OCI-M1 (cell line): ENCODE data around the gene CRYGC.
"Not testable (repeated sequence)": the region's sequence is repeated elsewhere in the genome, so short reads cannot be mapped to it uniquely, and the experiment has no call there.

Experiments
- DNase-seq: peaks from one replicate; lab custom pipeline; 2025; lab: John Stamatoyannopoulos, UW

Gene CRYGC

DNA sequence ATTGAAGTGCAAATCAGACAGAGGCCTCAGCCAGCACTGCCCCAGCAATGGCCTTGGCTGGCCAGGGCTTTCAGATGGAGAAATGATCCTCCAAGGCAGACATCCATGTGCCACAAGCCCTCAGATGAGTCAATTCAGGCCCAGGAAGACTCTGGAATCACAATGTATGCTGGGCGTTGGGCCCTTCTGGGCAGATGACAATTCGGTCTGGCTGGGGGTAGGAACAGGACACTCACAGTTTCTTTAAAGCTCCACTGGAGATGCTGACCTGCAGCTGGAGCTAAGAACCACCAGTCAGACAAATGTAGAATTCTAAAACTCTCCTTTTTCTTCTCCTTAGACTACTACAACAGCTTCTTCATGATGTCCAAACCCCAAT lies 7.1 kb upstream of the CRYGC start:
- DNase-seq: no peak

DNA sequence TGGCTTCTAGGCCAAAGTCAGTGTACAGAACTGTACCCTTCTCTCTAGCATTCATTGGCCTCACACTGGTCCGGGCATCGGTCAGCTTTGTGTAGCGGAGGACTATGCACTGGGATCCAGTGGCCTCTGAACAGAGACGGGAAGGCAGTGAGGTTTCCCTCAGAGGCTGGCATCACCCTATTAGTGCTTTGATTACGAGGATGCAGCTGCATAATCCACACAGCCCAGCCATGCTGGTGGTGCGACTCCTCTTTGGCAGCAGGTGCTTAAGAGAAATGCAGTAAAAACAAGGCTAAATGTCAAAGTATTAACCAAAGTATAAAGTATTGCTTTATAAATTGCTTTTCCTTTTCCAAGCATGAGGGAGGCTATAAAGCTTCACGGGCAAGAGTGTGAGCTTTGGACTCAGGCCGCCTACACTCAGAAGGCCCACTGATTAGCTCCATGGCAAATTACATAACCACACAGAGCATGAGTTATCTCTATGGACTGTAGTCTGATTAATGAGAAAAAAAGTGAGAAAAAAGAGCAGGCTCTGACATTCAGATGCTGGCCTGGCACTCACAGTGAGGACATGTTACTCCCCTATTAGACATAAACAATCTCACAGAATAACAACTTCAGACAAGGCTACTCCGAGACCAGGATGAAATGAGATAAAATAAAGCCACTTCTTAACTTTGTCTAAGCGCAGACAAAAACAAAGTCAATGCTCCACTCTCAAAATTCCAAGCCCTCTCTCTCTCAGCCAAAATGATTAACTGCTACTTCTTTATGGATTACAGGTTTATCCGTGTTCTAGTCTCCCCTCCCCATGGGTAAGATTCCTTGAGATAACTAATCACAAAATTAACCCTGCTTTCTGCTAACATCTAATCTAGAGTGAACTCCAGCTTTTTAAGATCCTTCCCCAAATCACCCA lies 6.4 kb upstream of the CRYGC start:
- DNase-seq: no peak

DNA sequence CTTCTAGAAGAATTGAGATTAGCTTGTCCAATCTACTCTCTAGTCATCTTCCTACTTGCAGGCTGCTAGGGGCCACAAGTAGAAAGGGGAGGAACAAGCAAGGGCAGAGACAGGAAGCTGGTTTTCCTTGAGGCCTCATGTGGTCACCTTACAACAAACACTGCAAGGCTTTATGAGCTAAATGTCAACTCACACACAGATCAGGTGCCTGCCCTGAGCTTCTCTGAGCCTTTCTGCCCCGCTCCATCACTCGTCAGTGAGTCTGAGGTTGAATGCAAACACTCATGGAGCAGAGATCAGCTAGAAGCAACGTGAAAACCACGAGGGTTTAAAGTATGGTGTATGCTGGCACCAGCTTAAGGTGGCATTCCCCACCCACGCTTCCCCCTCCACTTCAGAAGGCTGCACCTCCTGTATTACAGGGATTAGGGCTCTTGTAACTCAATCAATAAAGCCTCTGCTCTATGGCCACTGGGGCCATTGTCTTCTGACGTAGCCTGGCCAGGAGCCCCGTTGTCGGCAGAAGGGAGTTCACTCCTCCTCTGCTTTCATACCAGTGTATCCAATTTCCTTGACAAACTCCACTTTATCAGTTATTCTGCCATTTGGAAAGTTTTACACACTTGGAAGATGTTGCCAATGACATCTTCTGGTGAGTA lies 5.4 kb upstream of the CRYGC start:
- DNase-seq: no peak

DNA sequence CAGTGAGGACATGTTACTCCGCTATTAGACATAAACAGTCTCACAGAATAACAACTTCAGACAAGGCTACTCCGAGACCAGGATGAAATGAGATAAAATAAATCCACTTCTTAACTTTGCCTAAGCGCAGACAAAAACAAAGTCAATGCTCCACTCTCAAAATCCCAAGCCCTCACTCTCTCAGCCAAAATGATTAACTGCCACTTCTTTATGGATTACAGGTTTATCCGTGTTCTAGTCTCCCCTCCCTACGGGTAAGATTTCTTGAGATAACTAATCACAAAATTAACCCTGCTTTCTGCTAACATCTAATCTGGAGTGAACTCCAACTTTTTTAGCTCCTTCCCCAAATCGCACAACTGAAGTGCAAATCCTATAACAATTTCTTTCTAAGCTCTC lies 1.1 kb upstream of the CRYGC start:
- DNase-seq: no peak

DNA sequence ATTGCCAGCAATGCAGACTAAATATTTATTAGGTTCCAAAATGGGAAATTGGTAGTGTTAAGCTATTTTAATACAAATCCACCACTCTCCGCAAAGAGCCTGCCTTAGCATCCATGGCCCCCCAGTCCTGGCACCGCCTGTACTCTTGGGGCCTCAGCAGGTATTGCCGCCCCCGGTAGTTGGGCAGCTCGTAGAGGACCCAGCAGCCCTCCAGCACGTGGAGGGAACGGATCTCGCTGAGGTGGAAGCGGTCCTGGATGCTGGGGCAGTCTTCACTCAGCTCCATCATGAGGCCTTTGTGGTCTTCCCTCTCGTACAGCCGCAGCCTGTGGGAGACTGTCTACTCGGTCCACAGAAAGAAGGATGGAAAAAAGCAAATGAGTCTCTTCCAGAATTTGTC lies 1.5 kb downstream of the CRYGC start:
- DNase-seq: no peak

DNA sequence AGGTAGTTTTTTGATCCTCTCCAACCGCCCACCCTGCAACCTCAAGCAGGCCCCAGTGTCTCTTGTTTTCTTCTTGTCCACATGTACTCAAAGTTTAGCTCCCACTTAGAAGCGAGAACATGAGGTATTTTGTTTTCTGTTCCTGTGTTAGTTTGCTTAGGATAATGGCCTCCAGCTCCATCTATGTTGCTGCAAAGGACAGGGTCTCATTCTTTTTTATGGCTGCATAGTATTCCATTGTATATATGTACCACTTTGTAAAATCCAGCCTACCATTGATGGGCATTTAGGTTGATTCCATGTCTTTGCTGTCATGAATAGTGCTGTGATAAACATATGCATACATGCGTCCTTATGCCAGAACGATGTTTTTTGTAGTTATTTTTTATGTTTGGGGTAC lies 2.5 kb downstream of the CRYGC start:
- DNase-seq: no peak

DNA sequence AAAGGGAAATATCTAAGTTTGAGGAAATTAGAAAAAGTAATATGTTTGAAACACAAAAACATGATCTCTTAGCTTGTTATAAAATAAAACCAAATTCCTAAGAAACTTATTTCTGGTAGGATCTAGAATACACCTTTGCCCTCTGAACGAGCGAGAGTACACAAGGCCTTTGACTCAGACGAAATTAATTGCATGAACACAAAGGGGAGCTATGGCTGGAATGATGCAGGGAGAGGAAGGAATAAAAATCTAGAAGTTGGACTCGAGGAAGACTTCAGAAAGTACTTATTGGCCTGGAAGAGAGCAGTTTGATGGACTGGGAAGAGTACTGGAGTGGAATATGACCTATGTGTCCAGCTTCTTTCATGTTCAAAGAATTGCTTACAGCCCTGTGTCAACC lies 4.4 kb downstream of the CRYGC start:
- no peak for DNase-seq

DNA sequence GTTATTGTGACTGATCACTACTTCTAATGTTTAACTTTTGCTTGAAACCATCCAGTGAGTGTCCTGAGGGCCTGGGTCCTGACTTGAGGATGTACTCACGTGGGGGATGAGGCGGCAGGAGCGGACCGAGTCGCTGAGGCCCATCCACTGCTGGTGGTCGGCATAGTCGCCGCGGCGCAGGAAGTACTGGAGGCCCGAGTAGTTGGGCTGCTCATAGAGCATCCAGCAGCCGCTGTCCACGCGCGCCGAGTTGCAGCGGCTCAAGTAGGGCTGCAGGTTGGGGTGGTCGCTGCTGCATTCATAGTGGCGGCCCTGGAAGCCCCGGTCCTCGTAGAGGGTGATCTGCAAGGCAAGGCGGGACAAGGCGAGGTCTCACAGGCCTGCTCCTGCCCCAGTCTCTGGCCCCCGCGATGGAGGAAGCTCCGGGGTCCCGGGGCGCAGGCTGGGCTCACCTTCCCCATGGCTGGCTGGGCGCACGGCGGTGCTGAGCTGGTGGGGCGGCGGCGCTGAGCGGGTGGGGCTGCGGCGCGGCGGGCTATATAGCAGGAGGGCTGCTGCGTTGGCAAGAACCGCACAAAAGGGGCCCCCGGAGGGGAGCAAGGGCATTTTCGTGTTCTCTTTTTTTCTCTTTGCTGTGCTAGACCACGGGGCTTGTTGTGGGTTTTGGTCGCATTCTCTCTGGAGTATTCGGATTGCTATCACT lies 5.5 kb downstream of the CRYGC start, which contains the start of gene CRYGD:
TSS of gene CRYGD (minus strand) at position 512 of the 703 bp plus-strand sequence. CDS start at position 461, 51 bp downstream.
- not testable (repeated sequence) for DNase-seq

DNA sequence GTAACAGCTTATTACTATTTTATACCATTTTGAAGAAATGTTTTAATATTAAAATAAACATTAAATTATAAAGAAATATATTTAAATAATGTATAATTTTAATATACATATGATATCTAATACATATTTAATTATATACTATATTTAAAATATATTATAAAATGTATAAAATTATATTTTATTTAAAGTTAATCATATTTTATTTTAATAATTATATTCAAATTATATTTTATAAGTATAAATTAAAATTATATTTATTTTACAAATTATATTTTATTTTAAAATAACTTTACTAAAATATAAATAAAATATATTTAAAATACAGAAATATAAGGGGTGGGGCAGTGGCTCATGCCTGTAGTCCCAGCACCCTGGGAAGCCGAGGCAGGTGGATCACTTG lies 7.4 kb downstream of the CRYGC start:
- no peak for DNase-seq

DNA sequence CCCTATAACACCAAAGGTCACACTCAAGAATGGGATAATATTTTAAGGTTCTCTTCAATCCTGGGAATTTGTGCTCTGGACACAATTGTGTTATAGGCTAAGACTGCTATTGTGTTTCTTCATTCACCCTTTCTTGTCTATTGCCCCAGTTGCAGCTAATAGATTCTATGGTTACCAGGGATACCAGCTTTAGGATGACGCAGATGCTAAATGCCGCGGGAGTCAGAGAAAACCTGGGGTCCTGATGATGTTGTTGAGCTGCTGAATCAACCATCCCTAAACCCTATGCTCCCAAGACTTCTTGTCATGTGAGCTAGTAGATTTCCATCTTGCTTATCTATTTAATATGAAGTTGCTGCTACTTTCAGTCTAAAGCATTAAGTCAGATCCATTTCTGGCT lies 10.7 kb downstream of the CRYGC start:
- DNase-seq: no peak

DNA sequence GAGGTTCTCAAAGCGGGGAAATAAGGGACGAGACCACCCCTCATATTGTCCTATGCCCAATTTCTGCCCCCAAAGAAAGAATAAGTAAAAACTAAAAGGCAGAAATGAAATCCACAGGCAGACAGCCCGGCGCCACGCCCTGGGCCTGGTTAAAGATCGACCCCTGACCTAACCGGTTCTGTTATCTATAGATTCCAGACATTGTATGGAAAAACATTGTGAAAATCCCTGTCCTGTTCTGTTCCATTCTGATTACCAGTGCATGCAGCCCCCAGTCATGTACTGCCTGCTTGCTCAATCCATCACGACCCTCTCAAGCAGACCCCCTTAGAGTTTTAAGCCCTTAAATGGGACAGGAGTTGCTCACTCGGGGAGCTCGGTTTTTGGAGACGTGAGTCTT lies 12.2 kb downstream of the CRYGC start:
- DNase-seq: not testable (repeated sequence)

DNA sequence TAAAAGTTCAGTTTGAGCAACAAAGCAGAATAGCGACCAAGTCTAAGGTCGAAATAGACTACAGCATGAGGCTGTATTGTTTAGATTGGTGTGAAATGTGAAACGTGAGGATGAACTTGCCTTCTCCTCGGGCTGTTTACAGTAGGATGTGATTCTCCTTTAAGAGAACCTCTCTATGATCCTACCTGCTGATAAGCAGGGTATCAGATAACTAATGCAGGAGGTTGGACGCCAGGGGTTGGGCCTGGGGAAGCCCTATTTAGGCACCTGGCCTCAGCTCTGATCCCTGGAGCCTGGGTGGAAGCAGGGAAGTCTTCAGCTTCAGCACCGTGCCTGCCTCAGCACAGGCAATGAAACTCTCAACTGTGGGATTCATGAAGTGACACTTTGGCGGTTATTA lies 16.7 kb downstream of the CRYGC start:
- DNase-seq: no peak

DNA sequence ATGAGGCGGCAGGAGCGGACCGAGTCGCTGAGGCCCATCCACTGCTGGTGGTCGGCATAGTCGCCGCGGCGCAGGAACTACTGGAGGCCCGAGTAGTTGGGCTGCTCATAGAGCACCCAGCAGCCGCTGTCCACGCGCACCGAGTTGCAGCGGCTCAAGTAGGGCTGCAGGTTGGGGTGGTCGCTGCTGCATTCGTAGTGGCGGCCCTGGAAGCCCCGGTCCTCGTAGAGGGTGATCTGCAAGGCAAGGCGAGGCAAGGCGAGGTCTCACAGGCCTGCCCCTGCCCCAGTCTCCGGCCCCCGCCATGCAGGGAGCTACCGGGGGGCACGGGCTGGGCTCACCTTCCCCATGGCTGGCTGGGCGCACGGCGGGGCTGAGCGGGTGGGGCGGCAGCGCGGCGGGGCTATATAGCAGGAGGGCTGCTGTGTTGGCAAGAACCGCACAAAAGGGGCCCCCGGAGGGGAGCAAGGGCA lies 17.3 kb downstream of the CRYGC start:
- not testable (repeated sequence) for DNase-seq

DNA sequence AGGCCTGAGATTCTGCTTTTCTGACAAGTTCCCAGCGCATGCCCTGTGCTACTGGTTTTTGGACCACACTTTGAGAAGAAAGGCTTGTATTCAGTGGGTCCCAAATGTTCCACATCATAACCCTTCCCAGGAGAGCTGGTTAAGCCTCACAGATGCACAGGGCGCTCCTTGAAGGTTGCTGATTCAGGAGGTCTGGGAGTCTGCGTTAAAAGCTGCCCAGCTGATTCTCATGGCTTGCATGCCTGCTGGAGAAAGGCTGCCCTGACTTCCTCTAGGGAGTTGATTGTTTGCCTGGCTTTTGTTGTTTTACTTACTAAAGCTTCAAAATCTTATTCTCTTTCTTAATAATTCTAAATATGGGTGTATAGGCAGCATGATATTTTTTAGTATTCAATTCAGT lies 26.0 kb downstream of the CRYGC start:
- no peak for DNase-seq

DNA sequence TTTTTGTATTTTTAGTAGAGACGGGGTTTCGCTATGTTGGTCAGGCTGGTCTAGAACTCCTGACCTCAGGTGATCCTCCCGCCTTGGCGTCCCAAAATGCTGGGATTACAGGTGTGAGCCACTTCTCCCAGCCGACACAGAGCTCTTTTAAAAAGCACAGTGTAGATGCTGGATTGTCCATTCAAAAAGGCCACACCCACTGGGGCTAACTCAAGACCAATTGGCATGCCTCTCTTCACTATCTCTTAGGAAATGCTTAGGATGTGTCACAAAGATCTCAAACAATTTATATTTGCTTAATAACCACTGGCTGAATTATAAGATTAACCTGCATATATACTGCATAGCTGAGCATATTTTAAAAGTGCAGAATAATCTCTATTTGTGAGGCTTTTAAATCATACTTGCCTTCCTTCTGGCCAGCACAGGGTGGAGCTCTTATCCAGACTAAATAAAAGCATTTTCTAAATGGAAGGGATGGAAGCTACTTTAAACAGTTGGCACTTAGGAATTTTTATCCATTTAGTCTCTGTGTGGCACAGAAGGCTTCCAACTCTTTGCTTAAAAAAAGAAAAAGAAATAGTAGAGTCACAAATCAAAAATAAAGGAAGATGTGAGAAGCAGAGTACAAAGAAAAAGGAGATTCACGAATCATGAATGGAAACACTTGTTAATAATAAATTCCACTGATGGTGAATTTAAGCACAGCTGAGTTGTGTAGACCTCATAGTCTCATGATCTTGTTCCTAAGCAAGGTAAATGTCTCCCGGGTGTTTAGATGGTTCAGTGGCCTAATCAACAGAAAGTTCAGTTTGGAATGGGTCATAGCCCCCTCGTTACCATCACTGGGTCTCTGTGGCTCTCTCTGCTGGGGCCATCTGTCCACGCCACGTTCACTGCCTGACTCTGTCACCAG lies 27.7 kb downstream of the CRYGC start:
- DNase-seq: peak; percentile 70

DNA sequence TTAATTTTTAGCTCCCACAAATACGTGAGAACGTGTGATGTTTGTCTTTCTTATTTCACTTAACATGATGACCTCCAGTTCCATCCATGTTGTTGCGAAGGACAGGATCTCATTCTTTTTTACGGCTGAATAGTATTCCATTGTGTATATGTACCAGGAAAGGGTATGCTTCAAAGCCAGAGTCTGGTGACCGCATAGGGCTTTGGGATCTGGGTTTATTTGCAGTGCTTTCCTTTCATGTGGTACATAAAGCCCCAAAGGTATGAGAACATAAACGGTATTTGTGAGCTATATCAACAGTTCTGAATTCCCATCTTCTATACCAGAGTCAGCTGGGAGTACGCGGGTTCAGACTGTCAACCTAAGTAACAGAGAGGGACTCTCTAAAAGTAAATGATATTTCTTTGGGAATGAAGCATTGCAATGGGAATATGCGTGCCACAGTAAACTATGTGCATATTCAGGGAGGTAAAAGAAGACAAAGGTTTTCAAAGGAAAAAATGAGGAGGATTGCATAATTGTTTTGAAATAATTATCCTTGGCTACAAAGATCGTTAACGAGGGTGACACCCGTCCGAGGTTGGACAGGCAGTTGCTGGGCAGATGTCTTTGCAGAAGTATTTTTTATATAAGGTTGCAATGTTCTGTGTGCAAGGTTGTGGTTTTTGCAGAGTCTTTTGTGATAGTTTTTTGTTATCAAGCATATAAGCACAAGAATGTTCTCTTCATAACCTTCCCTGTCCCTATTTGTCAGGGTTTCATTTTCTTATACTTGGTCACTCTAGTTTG lies 29.8 kb downstream of the CRYGC start:
- peak; percentile 35 for DNase-seq

DNA sequence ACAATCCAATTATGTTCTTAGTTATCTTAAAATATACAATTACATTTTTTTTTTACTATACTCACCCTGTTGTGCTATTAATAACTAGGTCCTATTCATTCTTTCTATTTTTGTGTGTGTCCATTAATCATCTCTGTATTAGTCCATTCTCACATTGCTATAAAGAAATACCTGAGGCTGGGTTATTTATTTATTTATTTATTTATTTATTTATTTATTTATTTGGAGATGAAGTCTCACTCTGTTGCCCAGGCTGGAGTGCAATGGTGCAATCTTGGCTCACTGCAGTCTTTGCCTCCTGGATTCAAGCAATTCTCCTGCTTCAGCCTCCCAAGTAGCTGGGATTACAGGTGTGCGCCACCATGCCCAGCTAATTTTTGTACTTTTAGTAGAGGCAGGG lies 30.9 kb downstream of the CRYGC start:
- DNase-seq: not testable (repeated sequence)

DNA sequence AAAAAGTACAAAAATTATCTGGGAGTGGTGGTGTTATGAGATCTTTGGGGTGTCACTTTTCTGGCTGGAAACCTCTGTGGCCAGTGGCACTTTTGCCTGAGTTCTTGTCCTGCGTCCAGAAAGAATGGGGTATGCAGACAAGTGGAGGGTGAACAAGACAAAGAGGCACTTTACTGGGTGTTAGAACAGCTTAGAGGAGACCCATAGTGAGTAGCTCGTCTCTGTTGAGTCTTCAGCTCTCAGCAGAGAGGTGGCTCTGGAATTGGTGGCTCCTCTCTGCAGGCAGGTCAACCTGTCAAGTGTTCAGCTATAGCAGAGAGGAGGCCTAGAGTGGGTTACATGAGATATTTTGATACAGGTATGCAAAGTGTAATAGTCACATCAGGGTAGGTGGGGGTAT lies 31.4 kb downstream of the CRYGC start:
- no peak for DNase-seq

DNA sequence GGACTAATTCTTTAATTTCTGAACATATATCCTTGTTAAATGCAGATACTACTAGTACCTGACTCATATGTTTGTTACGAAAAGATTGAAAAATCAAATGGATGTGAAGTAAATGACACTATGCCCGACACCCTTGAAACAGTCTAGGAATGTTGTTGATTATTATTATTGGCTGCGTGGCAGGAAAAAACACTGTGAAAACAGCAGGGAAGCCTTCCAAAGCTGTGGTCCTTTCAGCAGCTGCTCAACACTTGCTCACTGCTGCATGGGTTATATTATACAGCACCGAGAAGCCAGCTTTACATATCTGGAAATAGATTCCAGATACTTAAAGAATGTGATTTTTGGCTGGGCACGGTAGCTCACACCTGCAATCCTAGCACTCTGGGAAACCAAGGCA lies 31.8 kb downstream of the CRYGC start:
- DNase-seq: no peak

DNA sequence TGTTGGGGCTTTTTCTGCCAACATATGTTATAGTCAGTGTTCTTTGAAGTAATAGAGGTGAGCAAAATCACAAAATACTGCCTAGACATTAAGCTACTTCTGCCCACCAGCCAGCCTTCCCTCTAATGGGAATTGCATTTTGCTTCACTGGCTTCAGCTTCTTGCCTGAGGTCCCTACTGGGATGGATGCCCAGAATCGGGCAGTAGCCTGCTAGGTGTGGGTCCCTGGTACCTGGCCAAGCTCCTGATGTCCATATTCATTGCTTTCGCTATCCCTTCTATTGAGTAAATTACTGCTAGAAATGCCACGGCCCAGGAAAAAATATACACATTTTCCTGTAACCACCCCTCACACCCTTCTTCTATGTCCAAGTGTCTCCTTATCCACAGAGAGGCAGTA lies 32.3 kb downstream of the CRYGC start:
- no peak for DNase-seq

DNA sequence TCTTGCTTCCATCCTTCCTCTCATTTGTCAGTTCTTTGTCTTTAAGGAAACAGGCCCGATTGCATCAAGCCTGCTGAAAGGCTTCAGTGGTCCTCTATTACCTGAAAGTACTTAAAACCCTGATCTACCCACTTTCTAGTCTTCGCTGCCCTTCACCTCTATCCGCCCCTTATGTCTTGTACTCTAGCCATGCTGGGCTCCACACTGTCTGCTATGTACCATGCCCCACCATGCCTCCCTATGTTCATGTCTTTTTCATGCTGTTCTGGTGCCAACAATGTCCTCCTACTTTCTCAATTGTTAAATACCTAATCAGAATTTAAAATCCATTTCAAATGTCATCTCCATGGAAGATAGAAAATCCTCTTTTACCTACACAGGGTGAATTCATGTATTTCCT lies 33.5 kb downstream of the CRYGC start:
- no peak for DNase-seq
